NCI-H1048 (cell line): ENCODE results near the gene LZTFL1.
"Not testable (repeated sequence)": the region's sequence is repeated elsewhere in the genome, so short reads cannot be mapped to it uniquely, and the experiment has no call there.

Experiments used
- DNase-seq: peaks from one replicate; lab custom pipeline; 2025; lab: John Stamatoyannopoulos, UW

The LZTFL1 gene

GRCh38 chr3:45864760-45865519 lies 23.0 kb upstream of the LZTFL1 start:
- DNase-seq: no peak

GRCh38 chr3:45861043-45861719 lies 19.3 kb upstream of the LZTFL1 start:
- no peak for DNase-seq

- DNase-seq: no peak
Measured at GRCh38 chr3:45860481-45860880, 18.6 kb upstream of the LZTFL1 start.

GRCh38 chr3:45858809-45859543 lies 17.1 kb upstream of the LZTFL1 start:
- DNase-seq: no peak

GRCh38 chr3:45857024-45857423 lies 15.1 kb upstream of the LZTFL1 start:
- not testable (repeated sequence) for DNase-seq

GRCh38 chr3:45856323-45856722 lies 14.4 kb upstream of the LZTFL1 start:
- DNase-seq: not testable (repeated sequence)

GRCh38 chr3:45852828-45853227 lies 10.9 kb upstream of the LZTFL1 start:
- DNase-seq: no peak

- no peak for DNase-seq
Measured at GRCh38 chr3:45848392-45848791, 6.5 kb upstream of the LZTFL1 start.

GRCh38 chr3:45844616-45845015 lies 2.7 kb upstream of the LZTFL1 start:
- no peak for DNase-seq

GRCh38 chr3:45842851-45843625 lies 1.1 kb upstream of the LZTFL1 start:
- DNase-seq: no peak

- no peak for DNase-seq
Measured at GRCh38 chr3:45841420-45841756, 531 bp downstream of the LZTFL1 start.

GRCh38 chr3:45838466-45838865 lies 3.5 kb downstream of the LZTFL1 start:
- DNase-seq: no peak

- no peak for DNase-seq
Measured at GRCh38 chr3:45832699-45833098, 9.2 kb downstream of the LZTFL1 start.

- no peak for DNase-seq
Measured at GRCh38 chr3:45830121-45830520, 11.8 kb downstream of the LZTFL1 start.

GRCh38 chr3:45826908-45827307 lies 15.0 kb downstream of the LZTFL1 start:
- no peak for DNase-seq

GRCh38 chr3:45826321-45826720 lies 15.6 kb downstream of the LZTFL1 start:
- no peak for DNase-seq

- DNase-seq: no peak
Measured at GRCh38 chr3:45821127-45821526, 20.8 kb downstream of the LZTFL1 start.

GRCh38 chr3:45819543-45819942 lies 22.4 kb downstream of the LZTFL1 start:
- DNase-seq: no peak

GRCh38 chr3:45817831-45818522 lies 23.9 kb downstream of the LZTFL1 start:
- no peak for DNase-seq

- DNase-seq: no peak
Measured at GRCh38 chr3:45816544-45816943, 25.4 kb downstream of the LZTFL1 start.

GRCh38 chr3:45814322-45814721 lies 27.6 kb downstream of the LZTFL1 start:
- DNase-seq: no peak
